Thoracic aorta (tissue), 2 donors: ENCODE measurements around the gene PTPN1. TPM values are rescaled to one million over a fixed set of nuclear protein-coding genes. Genes with fewer than 3 reads are reported as not detected.

Experiments
- ATAC-seq: fragments of 150-250 bp; one replicate; pipeline ENCODE4 v1.8.0; 2017; ENCODE audit warnings: low read depth; ENCODE audit not compliant: insufficient number of reproducible peaks, low FRiP score
- DNase-seq: peaks from one replicate; pipeline ENCODE4 v3.0.0-alpha.2; 2020; ENCODE audit warnings: low spot score
- H3K27ac ChIP-seq, 2 donors: fragments of 200-600 bp; sonication (generic); 1 replicate in 1 of 2; 2 replicates in 1 of 2; pipeline ENCODE4 v1.5.1; 2016; ENCODE audit warnings: mild to moderate bottlenecking in 2 of 2, moderate library complexity in 2 of 2
- H3K27me3 ChIP-seq: fragments of 200-600 bp; sonication (generic); replicated peaks from 2 replicates; pipeline ENCODE4 v1.6.0; 2016; ENCODE audit warnings: mild to moderate bottlenecking; ENCODE audit not compliant: insufficient read depth
- H3K36me3 ChIP-seq: fragments of 200-600 bp; sonication (generic); one replicate; pipeline ENCODE4 v1.5.1; 2016
- H3K4me1 ChIP-seq, 2 donors: fragments of 200-600 bp; sonication (generic); 1 replicate in 1 of 2; 2 replicates in 1 of 2; pipeline versions ENCODE4 v1.5.1 to v1.6.0; 2016; ENCODE audit warnings: low read depth in 2 of 2, mild to moderate bottlenecking in 1 of 2; ENCODE audit not compliant: control insufficient read depth in 1 of 2
- H3K4me3 ChIP-seq: fragments of 200-600 bp; sonication (generic); 2 replicates; pipeline ENCODE4 v1.5.1; 2016; ENCODE audit warnings: mild to moderate bottlenecking
- H3K9me3 ChIP-seq: fragments of 200-600 bp; sonication (generic); 2 replicates; pipeline ENCODE4 v1.5.1; 2016
- CTCF ChIP-seq: fragments of 200-600 bp; sonication (generic); IDR thresholded peaks from one replicate; pipeline ENCODE4 v1.5.1; 2019; ENCODE audit warnings: antibody characterized with exemption
- total RNA-seq, 2 donors: library from RNA; depleted of rRNA; stranded (reverse); fragments of >200 nt; gene quantifications; one replicate each; pipeline versions ENCODE4 v1.1.0 to v1.2.3, GENCODE V29; 2016

Gene PTPN1
- total RNA-seq, 2 donors from 2014 or later = 32.5 to 68.9 TPM

GRCh38 chr20:50628853-50629669 lies 118.9 kb downstream of the PTPN1 start:
- H3K27me3 ChIP-seq = no peaks in the 10 kb centered on the region
- H3K9me3 ChIP-seq = no peaks in the 10 kb centered on the region
- no peak for TF ChIP-seq CTCF
- no peaks in the 10 kb centered on the region for H3K36me3 ChIP-seq
- H3K27ac ChIP-seq = no peak overlapping the region
- DNase-seq = no peak
- ATAC-seq = no peak
- no peak overlapping the region for H3K4me3 ChIP-seq
- H3K4me1 ChIP-seq = peaks cover 0 to 4% of the 10 kb centered on the region in 2 donors

- Histone ChIP-seq H3K4me1 (peaks cover 0 to 4% of the 10 kb centered on the region in 2 donors), H3K27me3 (no peaks in the 10 kb centered on the region), H3K36me3 (no peaks in the 10 kb centered on the region), H3K9me3 (no peaks in the 10 kb centered on the region), H3K27ac (no peak overlapping the region), H3K4me3 (no peak overlapping the region)
- DNase-seq (no peak), ATAC-seq (no peak)
- no peak for TF ChIP-seq CTCF
Observed at GRCh38 chr20:50629670-50630045, 119.5 kb downstream of the PTPN1 start.

- Histone ChIP-seq H3K4me1 (peaks cover 0 to 5% of the 10 kb centered on the region in 2 donors), H3K27me3 (no peaks in the 10 kb centered on the region), H3K36me3 (no peaks in the 10 kb centered on the region), H3K27ac (no peak overlapping the region), H3K4me3 (no peak overlapping the region), H3K9me3 (no peaks in the 10 kb centered on the region)
- DNase-seq (no peak), ATAC-seq (no peak)
- TF ChIP-seq CTCF = no peak
Observed at GRCh38 chr20:50630578-50631263, 120.5 kb downstream of the PTPN1 start.

GRCh38 chr20:50632236-50632635 lies 122.1 kb downstream of the PTPN1 start:
- Histone ChIP-seq H3K36me3 (no peaks in the 10 kb centered on the region), H3K27me3 (no peaks in the 10 kb centered on the region), H3K27ac (no peak overlapping the region), H3K4me1 (peaks cover 10 to 17% of the 10 kb centered on the region in 2 donors), H3K9me3 (no peaks in the 10 kb centered on the region), H3K4me3 (no peak overlapping the region)
- ATAC-seq (no peak), DNase-seq (no peak)
- no peak for TF ChIP-seq CTCF

GRCh38 chr20:50632701-50633100 lies 122.5 kb downstream of the PTPN1 start:
- TF ChIP-seq CTCF = no peak
- Histone ChIP-seq H3K9me3 (no peaks in the 10 kb centered on the region), H3K27ac (no peak overlapping the region), H3K27me3 (no peaks in the 10 kb centered on the region), H3K36me3 (no peaks in the 10 kb centered on the region), H3K4me1 (peaks cover 12 to 21% of the 10 kb centered on the region in 2 donors), H3K4me3 (no peak overlapping the region)
- DNase-seq (no peak), ATAC-seq (no peak)
